ENCODE results near the gene ELK4. TPM values are rescaled to one million over a fixed set of nuclear protein-coding genes. Genes with fewer than 3 reads are reported as not detected.

The ELK4 gene
- total and polyA plus RNA-seq, 2 donors (not counting 1 experiment from before 2014, with no cell fraction given), result 11.7 to 11.8 TPM

DNA sequence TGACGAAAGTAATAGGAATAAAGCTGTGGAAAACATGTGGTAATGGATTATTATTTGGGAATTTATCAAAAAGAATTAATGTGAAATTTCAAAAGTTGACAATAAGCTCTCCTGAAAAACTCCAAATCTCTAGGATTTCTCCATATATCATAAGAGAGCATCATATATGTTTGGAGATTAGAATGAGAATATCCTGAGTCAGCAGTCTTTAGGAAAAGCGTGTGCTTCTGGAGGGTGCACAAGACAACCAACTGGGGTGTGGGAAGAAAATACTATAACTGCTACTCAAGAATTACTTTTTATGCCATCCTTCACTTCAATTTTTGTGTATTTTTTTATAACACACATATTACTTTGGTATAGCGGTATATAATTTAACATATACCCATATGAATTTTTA is 19.7 kb downstream of the ELK4 start:
- DNase-seq (ENCODE audit: low read depth in 2 of 2), result no peak

DNA sequence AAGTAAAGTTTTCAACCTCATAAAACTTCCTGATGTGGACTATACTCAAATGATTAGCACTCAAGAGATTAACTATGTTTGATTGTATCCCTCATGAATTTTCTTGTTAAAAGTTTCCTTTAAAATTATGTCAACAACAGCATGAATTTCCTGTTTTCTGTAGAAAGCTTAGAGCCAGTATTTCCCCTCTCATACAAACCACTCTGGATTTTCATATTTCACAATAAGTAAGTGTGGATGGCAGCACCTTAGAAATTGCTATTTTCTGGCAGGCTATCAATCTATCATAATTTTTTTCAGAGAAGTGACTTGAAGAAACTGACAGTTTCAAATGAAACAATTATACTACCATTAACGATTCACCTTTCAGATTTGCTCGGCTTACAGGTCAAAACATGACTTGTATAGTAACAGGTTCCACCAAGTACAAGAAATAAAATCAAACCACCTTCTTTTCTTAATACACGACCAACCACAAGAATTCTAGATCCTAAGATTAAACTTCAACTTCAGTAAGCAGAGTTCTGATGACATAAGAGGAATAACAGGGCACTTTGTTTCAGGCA is 20.8 kb downstream of the ELK4 start:
- TF ChIP-seq, protein P1, sequence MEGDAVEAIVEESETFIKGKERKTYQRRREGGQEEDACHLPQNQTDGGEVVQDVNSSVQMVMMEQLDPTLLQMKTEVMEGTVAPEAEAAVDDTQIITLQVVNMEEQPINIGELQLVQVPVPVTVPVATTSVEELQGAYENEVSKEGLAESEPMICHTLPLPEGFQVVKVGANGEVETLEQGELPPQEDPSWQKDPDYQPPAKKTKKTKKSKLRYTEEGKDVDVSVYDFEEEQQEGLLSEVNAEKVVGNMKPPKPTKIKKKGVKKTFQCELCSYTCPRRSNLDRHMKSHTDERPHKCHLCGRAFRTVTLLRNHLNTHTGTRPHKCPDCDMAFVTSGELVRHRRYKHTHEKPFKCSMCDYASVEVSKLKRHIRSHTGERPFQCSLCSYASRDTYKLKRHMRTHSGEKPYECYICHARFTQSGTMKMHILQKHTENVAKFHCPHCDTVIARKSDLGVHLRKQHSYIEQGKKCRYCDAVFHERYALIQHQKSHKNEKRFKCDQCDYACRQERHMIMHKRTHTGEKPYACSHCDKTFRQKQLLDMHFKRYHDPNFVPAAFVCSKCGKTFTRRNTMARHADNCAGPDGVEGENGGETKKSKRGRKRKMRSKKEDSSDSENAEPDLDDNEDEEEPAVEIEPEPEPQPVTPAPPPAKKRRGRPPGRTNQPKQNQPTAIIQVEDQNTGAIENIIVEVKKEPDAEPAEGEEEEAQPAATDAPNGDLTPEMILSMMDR (conservative IDR thresholded peaks at IDR 0.05 in 1 of 2, IDR thresholded peaks at IDR 0.05 in 1 of 2; ENCODE audit: low read depth in 1 of 2, low read length in 2 of 2), result no peak
- TF ChIP-seq EZH2 (IDR thresholded peaks at IDR 0.05; ENCODE audit: low read length, missing control alignments), result no peak
- Histone ChIP-seq H4K20me1 (ENCODE audit: control insufficient read depth, extremely low read depth, insufficient read depth, low read length) (no peaks in the 10 kb centered on the region), H3K27ac (ENCODE audit: insufficient read depth, low read length) (no peak overlapping the region), H3K9ac (ENCODE audit: insufficient read depth, low read length) (no peak overlapping the region), H2AFZ (ENCODE audit: low read length) (no peak overlapping the region), H3K36me3 (ENCODE audit: control insufficient read depth, insufficient read depth, low read length) (peaks cover 2% of the 10 kb centered on the region), H3K4me2 (ENCODE audit: extremely low read depth, insufficient read depth, low read length) (no peak overlapping the region), H3K4me1 (ENCODE audit: control insufficient read depth, extremely low read depth, insufficient read depth, low read length) (peaks cover 4% of the 10 kb centered on the region), H3K4me3 (replicated peaks in 1 of 4; ENCODE audit: control extremely low read depth in 1 of 4, insufficient read depth in 1 of 4, low read depth in 3 of 4, low read length in 4 of 4) (no peak overlapping the region), H3K79me2 (ENCODE audit: control insufficient read depth, insufficient read depth, low read length) (no peaks in the 10 kb centered on the region), H3K27me3 (ENCODE audit: control insufficient read depth, insufficient read depth, low read length) (no peaks in the 10 kb centered on the region), H3K9me3 (ENCODE audit: control insufficient read depth, insufficient read depth, low read depth, low read length) (no peaks in the 10 kb centered on the region)
- peak in 1 of 2 donors; percentile 16 for DNase-seq (ENCODE audit: low read depth in 2 of 2)

More for the DNA sequence above, 19.7 kb downstream of the ELK4 start:
- no peak overlapping the region for H3K4me3 ChIP-seq (replicated peaks in 1 of 4; ENCODE audit: control extremely low read depth in 1 of 4, insufficient read depth in 1 of 4, low read depth in 3 of 4, low read length in 4 of 4)
- H3K27ac ChIP-seq (ENCODE audit: insufficient read depth, low read length), result no peak overlapping the region
- H3K4me2 ChIP-seq (ENCODE audit: extremely low read depth, insufficient read depth, low read length), result no peak overlapping the region
- no peaks in the 10 kb centered on the region for H3K9me3 ChIP-seq (ENCODE audit: control insufficient read depth, insufficient read depth, low read depth, low read length)
- no peaks in the 10 kb centered on the region for H3K79me2 ChIP-seq (ENCODE audit: control insufficient read depth, insufficient read depth, low read length)
- H3K9ac ChIP-seq (ENCODE audit: insufficient read depth, low read length), result no peak overlapping the region
- no peak overlapping the region for H2AFZ ChIP-seq (ENCODE audit: low read length)
- no peak for TF ChIP-seq EZH2 (IDR thresholded peaks at IDR 0.05; ENCODE audit: low read length, missing control alignments)
- TF ChIP-seq, protein P1 (conservative IDR thresholded peaks at IDR 0.05 in 1 of 2, IDR thresholded peaks at IDR 0.05 in 1 of 2; ENCODE audit: low read depth in 1 of 2, low read length in 2 of 2), result no peak
- peaks cover 2% of the 10 kb centered on the region for H3K36me3 ChIP-seq (ENCODE audit: control insufficient read depth, insufficient read depth, low read length)
- H3K4me1 ChIP-seq (ENCODE audit: control insufficient read depth, extremely low read depth, insufficient read depth, low read length), result peaks cover 4% of the 10 kb centered on the region
- no peaks in the 10 kb centered on the region for H4K20me1 ChIP-seq (ENCODE audit: control insufficient read depth, extremely low read depth, insufficient read depth, low read length)
- no peaks in the 10 kb centered on the region for H3K27me3 ChIP-seq (ENCODE audit: control insufficient read depth, insufficient read depth, low read length)

DNA sequence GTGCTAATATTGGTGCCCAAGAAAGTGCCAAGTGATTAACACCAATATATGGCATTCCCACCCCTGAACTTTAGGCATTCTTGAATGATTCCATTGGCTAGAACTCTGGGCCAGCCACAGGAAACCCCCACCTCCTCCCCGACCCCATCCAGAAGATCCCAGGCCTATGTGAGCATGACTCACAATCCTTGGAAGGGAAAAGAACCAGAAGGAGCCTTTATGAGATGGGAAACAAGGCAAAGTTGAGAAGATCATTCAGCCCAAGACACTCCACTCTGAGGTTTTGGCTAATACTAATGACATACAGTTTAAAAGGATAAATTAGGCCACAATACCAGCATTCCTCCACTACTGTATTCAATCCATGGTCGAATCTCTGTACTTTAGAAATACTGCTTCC is 21.8 kb downstream of the ELK4 start:
- Histone ChIP-seq H2AFZ (ENCODE audit: low read length) (no peak overlapping the region), H3K27ac (ENCODE audit: insufficient read depth, low read length) (no peak overlapping the region), H3K79me2 (ENCODE audit: control insufficient read depth, insufficient read depth, low read length) (no peaks in the 10 kb centered on the region), H3K9ac (ENCODE audit: insufficient read depth, low read length) (no peak overlapping the region), H3K4me3 (replicated peaks in 1 of 4; ENCODE audit: control extremely low read depth in 1 of 4, insufficient read depth in 1 of 4, low read depth in 3 of 4, low read length in 4 of 4) (no peak overlapping the region), H3K4me1 (ENCODE audit: control insufficient read depth, extremely low read depth, insufficient read depth, low read length) (peaks cover 4% of the 10 kb centered on the region), H3K9me3 (ENCODE audit: control insufficient read depth, insufficient read depth, low read depth, low read length) (no peaks in the 10 kb centered on the region), H3K36me3 (ENCODE audit: control insufficient read depth, insufficient read depth, low read length) (peaks cover 2% of the 10 kb centered on the region), H4K20me1 (ENCODE audit: control insufficient read depth, extremely low read depth, insufficient read depth, low read length) (no peaks in the 10 kb centered on the region), H3K4me2 (ENCODE audit: extremely low read depth, insufficient read depth, low read length) (no peak overlapping the region), H3K27me3 (ENCODE audit: control insufficient read depth, insufficient read depth, low read length) (no peaks in the 10 kb centered on the region)
- DNase-seq (ENCODE audit: low read depth in 2 of 2), result peak; percentile 74 to 81
- TF ChIP-seq, protein P1 (conservative IDR thresholded peaks at IDR 0.05 in 1 of 2, IDR thresholded peaks at IDR 0.05 in 1 of 2; ENCODE audit: low read depth in 1 of 2, low read length in 2 of 2), result no peak
